NCI-H446 treated with DMSO at 0.1 percent for 48 hours (cell line): ENCODE data around the gene AQP11.

ENCODE experiments used
- DNase-seq: peaks from one replicate; lab custom pipeline; 2025; lab: John Stamatoyannopoulos, UW

The AQP11 gene

DNA sequence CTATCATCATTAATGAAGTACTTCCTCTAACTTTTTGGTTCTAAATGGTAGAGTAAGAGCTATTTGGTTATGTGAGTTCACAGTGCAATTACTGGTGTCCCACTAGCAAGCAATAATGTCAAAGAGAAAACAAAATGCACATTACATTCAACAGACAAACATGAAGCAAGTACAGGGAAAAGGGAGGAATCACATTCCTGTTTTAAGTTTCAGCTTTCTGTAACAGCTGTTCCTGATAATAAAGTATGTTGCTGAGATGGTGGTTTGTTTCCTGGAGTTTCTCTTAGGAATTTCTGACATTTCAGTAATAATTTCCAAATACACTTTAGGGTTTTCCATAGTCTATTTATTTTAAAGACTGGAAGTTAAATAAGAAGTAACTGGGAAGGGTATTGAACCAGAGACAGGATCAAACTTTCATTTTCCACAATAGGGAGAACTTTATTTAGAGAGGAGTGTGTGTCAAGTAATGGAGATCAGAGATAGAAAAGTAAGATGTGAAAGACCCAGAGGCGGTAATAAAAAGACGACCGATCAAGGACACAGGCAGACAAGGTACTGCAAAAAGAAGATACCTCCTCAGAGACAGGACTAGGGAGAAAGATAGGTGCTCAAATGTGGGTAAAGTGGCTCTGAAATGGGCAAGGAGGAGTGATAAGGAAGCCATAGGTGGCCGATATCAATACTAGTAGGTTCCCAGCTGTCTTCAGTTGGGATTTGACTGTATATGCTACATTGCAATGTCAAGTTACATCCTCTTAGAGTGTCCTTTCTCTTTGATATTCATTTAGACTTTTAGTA is 68.7 kb downstream of the AQP11 start:
- DNase-seq: no peak
